IPS-18c (cell line): Measurements from ENCODE around the gene CREB3.
A peak's percentile ranks its signal among the peaks of the same experiment; 100 is the strongest.

Experiments
- H3K4me3 ChIP-seq: 2 replicates; pipeline ENCODE4 v1.7.0; 2013; ENCODE audit warnings: low read depth, mild to moderate bottlenecking, low read length, moderate library complexity; ENCODE audit not compliant: insufficient read depth
- H3K9me3 ChIP-seq: one replicate; pipeline ENCODE4 v1.6.1; 2013; ENCODE audit warnings: mild to moderate bottlenecking, low read length, moderate library complexity; ENCODE audit not compliant: control insufficient read depth, insufficient read depth

The CREB3 gene

GRCh38 chr9:35732185-35732799 lies at the start of gene CREB3, which contains the start of gene TLN1:
TSS of gene CREB3 (plus strand) at chr9:35732666. CDS start at chr9:35732773, 107 bp downstream.
TSS of gene TLN1 (minus strand) at chr9:35732195. CDS start at chr9:35725694, 6,501 bp downstream.
- H3K4me3 ChIP-seq, result peak within 1 kb of the TSS; percentile 90
- H3K9me3 ChIP-seq, result no peaks in the 10 kb centered on the region

- no peaks in the 10 kb centered on the region for H3K9me3 ChIP-seq
- no peak overlapping the region for H3K4me3 ChIP-seq
These were observed 49.1 kb upstream of the CREB3 start for GRCh38 chr9:35683323-35683722.

GRCh38 chr9:35684921-35685320 lies 47.5 kb upstream of the CREB3 start:
- no peak overlapping the region for H3K4me3 ChIP-seq
- no peaks in the 10 kb centered on the region for H3K9me3 ChIP-seq

- no peak overlapping the region for H3K4me3 ChIP-seq
These were observed 47.0 kb upstream of the CREB3 start for GRCh38 chr9:35685506-35685905.

GRCh38 chr9:35686222-35687203 lies 46.0 kb upstream of the CREB3 start:
- Histone ChIP-seq H3K9me3 (no peaks in the 10 kb centered on the region), H3K4me3 (no peak overlapping the region)

More at GRCh38 chr9:35685506-35685905, 47.0 kb upstream of the CREB3 start:
- no peaks in the 10 kb centered on the region for H3K9me3 ChIP-seq

GRCh38 chr9:35687306-35687705 lies 45.2 kb upstream of the CREB3 start:
- Histone ChIP-seq H3K9me3 (no peaks in the 10 kb centered on the region), H3K4me3 (no peak overlapping the region)

GRCh38 chr9:35687972-35688557 lies 44.4 kb upstream of the CREB3 start:
- no peaks in the 10 kb centered on the region for H3K9me3 ChIP-seq
- H3K4me3 ChIP-seq, result peak overlapping the region; percentile 85; the same call in 1 of the 2 replicates

- H3K9me3 ChIP-seq, result no peaks in the 10 kb centered on the region
- H3K4me3 ChIP-seq, result peak overlapping the region; percentile 85
These were observed 43.6 kb upstream of the CREB3 start for GRCh38 chr9:35688558-35689541.

- H3K9me3 ChIP-seq, result no peaks in the 10 kb centered on the region
- H3K4me3 ChIP-seq, result peak within 1 kb of the TSS; percentile 85
These were observed 42.7 kb upstream of the CREB3 start, which contains the start of gene TPM2 for GRCh38 chr9:35689542-35690293. TSS of gene TPM2 (minus strand) at chr9:35689925. CDS start at chr9:35689817, 108 bp downstream.

GRCh38 chr9:35690294-35690613 lies 42.2 kb upstream of the CREB3 start:
- H3K9me3 ChIP-seq, result no peaks in the 10 kb centered on the region
- peak overlapping the region; percentile 85 for H3K4me3 ChIP-seq

- Histone ChIP-seq H3K9me3 (no peaks in the 10 kb centered on the region), H3K4me3 (peak overlapping the region; percentile 85)
These were observed 41.7 kb upstream of the CREB3 start for GRCh38 chr9:35690614-35691333.

GRCh38 chr9:35691334-35691650 lies 41.2 kb upstream of the CREB3 start:
- H3K9me3 ChIP-seq, result no peaks in the 10 kb centered on the region
- peak overlapping the region; percentile 85 for H3K4me3 ChIP-seq

- H3K4me3 ChIP-seq, result no peak overlapping the region
- H3K9me3 ChIP-seq, result no peaks in the 10 kb centered on the region
These were observed 40.6 kb upstream of the CREB3 start for GRCh38 chr9:35691757-35692301.

GRCh38 chr9:35695943-35696401 lies 36.5 kb upstream of the CREB3 start:
- Histone ChIP-seq H3K4me3 (no peak overlapping the region), H3K9me3 (no peaks in the 10 kb centered on the region)

GRCh38 chr9:35696520-35697215 lies 35.8 kb upstream of the CREB3 start:
- Histone ChIP-seq H3K4me3 (no peak overlapping the region), H3K9me3 (no peaks in the 10 kb centered on the region)
